HG03575 (cell line): ENCODE measurements around the gene AP1AR.
"Not testable (repeated sequence)": the region's sequence is repeated elsewhere in the genome, so short reads cannot be mapped to it uniquely, and the experiment has no call there.

Experiments
- ATAC-seq: cut with Tn5 transposase; IDR thresholded peaks from one replicate; pipeline ENCODE4 v1.9.1; 2021; ENCODE audit not compliant: unreplicated experiment, insufficient number of reproducible peaks, low FRiP score; ENCODE audit errors: extremely low read depth

Gene AP1AR

GRCh38 chr4:112231779-112232713 lies at the start of gene AP1AR:
TSS of gene AP1AR (plus strand) at chr4:112231787. CDS start at chr4:112232092, 305 bp downstream.
- peak; percentile 27 for ATAC-seq

GRCh38 chr4:112182604-112183003 lies 49.0 kb upstream of the AP1AR start:
- no peak for ATAC-seq

- no peak for ATAC-seq
These were observed 48.3 kb upstream of the AP1AR start for GRCh38 chr4:112183252-112183651.

GRCh38 chr4:112184438-112184837 lies 47.1 kb upstream of the AP1AR start:
- ATAC-seq, result no peak

GRCh38 chr4:112185334-112185733 lies 46.3 kb upstream of the AP1AR start:
- ATAC-seq, result no peak

- ATAC-seq, result no peak
These were observed 45.6 kb upstream of the AP1AR start for GRCh38 chr4:112185740-112186670.

- ATAC-seq, result no peak
These were observed 41.8 kb upstream of the AP1AR start for GRCh38 chr4:112189754-112190153.

GRCh38 chr4:112190684-112191083 lies 40.9 kb upstream of the AP1AR start:
- ATAC-seq, result no peak

GRCh38 chr4:112196461-112196860 lies 35.1 kb upstream of the AP1AR start:
- no peak for ATAC-seq

- ATAC-seq, result no peak
These were observed 32.5 kb upstream of the AP1AR start for GRCh38 chr4:112199041-112199440.

GRCh38 chr4:112201915-112202505 lies 29.6 kb upstream of the AP1AR start:
- ATAC-seq, result no peak

- no peak for ATAC-seq
These were observed 28.0 kb upstream of the AP1AR start for GRCh38 chr4:112203593-112203992.

- ATAC-seq, result no peak
These were observed 25.2 kb upstream of the AP1AR start for GRCh38 chr4:112206431-112206830.

GRCh38 chr4:112208137-112209095 lies 23.2 kb upstream of the AP1AR start:
- ATAC-seq, result not testable (repeated sequence)

GRCh38 chr4:112210777-112211176 lies 20.8 kb upstream of the AP1AR start:
- ATAC-seq, result no peak

- no peak for ATAC-seq
These were observed 18.5 kb upstream of the AP1AR start for GRCh38 chr4:112213091-112213490.

- ATAC-seq, result no peak
These were observed 17.7 kb upstream of the AP1AR start for GRCh38 chr4:112213856-112214255.
